Transverse colon (tissue), 4 donors: Measurements from ENCODE around the gene DLGAP1. TPM values are rescaled to one million over a fixed set of nuclear protein-coding genes. Genes with fewer than 3 reads are reported as not detected.

Experiments used
- DNase-seq: peaks from one replicate; pipeline ENCODE4 v3.0.0-alpha.2; 2019
- H3K27ac ChIP-seq, 4 donors: fragments of 200-600 bp; sonication (generic); 2 replicates each; pipeline ENCODE4 v1.5.1; 2016 to 2018; ENCODE audit warnings: inconsistent platforms in 4 of 4
- H3K27me3 ChIP-seq: fragments of 200-600 bp; sonication (generic); 2 replicates; pipeline ENCODE4 v1.5.1; 2017; ENCODE audit warnings: inconsistent platforms
- H3K36me3 ChIP-seq, 4 donors: fragments of 200-600 bp; sonication (generic); 2 replicates each; pipeline ENCODE4 v1.5.1; 2017 to 2019; ENCODE audit warnings: inconsistent platforms in 4 of 4
- H3K4me1 ChIP-seq, 4 donors: fragments of 200-600 bp; sonication (generic); 2 replicates each; pipeline ENCODE4 v1.5.1; 2017 to 2020; ENCODE audit warnings: inconsistent platforms in 4 of 4
- H3K4me3 ChIP-seq, 4 donors: fragments of 200-600 bp; sonication (generic); 1 replicate in 1 of 4; 2 replicates in 3 of 4; pipeline versions ENCODE4 v1.5.1 to v1.6.1; 2017 to 2019; ENCODE audit warnings: inconsistent platforms in 4 of 4
- H3K9me3 ChIP-seq, 2 donors: fragments of 200-600 bp; sonication (generic); 2 replicates each; pipeline ENCODE4 v1.5.1; 2017 to 2019; ENCODE audit warnings: inconsistent platforms in 2 of 2
- EP300 ChIP-seq: sonication (generic); formaldehyde crosslinking; IDR thresholded peaks from one replicate; pipeline ENCODE4 v1.6.1; 2017; ENCODE audit warnings: antibody characterized with exemption, low read depth
- POLR2A ChIP-seq: fragments of 450-650 bp; IDR thresholded peaks from one replicate; pipeline ENCODE4 v1.6.1; 2016; ENCODE audit warnings: antibody characterized with exemption, mild to moderate bottlenecking, moderate library complexity
- POLR2AphosphoS5 ChIP-seq, 3 donors: sonication (generic); formaldehyde crosslinking; IDR thresholded peaks; one replicate each; pipeline ENCODE4 v1.6.1; 2016; ENCODE audit warnings: antibody characterized with exemption in 3 of 3
- WGBS, 2 donors: methylation state at CpG; one replicate each; pipeline ENCODE4 v1.1.5; 2018; ENCODE audit warnings: low coverage in 1 of 2; 5-methylcytosine and 5-hydroxymethylcytosine counted together
- in situ Hi-C, 4 donors: fragments of 200-750 bp; cut with MboI; loops; one replicate each; pipeline versions ENCODE4 v1.15.0 to v1.15.1; 2017; ENCODE audit warnings: low sequenced_read_pairs in 3 of 4, low pct_ligation_motif_present in 1 of 4, low pct_unique_long_range_greater_than_20kb in 1 of 4
- intact Hi-C: fragments of 100-400 bp; cut with DNase I; formaldehyde crosslinking; loops from one replicate; pipeline ENCODE4 v1.15.1; 2023; ENCODE audit warnings: low total_unique reads
- total RNA-seq, 4 donors: library from RNA; depleted of rRNA; stranded (reverse); fragments of >200 nt; gene quantifications; one replicate each; pipeline ENCODE4 v1.1.0, GENCODE V29; 2016
- TF ChIP-seq, protein P1 (sequence below), 5 experiments: fragments of 200-600 bp in 3 of 5; fragments of 450-650 bp in 2 of 5; sonication (generic) in 3 of 5; IDR thresholded peaks; 1 replicate in 2 of 5; 2 replicates in 3 of 5; pipeline ENCODE4 v1.5.1; 2016 to 2017; ENCODE audit warnings: antibody characterized with exemption in 5 of 5, inconsistent platforms in 3 of 5, mild to moderate bottlenecking in 2 of 5, moderate library complexity in 1 of 5

DLGAP1 gene
- total RNA-seq, 4 donors from 2014 or later = 2.7 to 7.2 (median 3.3) TPM

DNA sequence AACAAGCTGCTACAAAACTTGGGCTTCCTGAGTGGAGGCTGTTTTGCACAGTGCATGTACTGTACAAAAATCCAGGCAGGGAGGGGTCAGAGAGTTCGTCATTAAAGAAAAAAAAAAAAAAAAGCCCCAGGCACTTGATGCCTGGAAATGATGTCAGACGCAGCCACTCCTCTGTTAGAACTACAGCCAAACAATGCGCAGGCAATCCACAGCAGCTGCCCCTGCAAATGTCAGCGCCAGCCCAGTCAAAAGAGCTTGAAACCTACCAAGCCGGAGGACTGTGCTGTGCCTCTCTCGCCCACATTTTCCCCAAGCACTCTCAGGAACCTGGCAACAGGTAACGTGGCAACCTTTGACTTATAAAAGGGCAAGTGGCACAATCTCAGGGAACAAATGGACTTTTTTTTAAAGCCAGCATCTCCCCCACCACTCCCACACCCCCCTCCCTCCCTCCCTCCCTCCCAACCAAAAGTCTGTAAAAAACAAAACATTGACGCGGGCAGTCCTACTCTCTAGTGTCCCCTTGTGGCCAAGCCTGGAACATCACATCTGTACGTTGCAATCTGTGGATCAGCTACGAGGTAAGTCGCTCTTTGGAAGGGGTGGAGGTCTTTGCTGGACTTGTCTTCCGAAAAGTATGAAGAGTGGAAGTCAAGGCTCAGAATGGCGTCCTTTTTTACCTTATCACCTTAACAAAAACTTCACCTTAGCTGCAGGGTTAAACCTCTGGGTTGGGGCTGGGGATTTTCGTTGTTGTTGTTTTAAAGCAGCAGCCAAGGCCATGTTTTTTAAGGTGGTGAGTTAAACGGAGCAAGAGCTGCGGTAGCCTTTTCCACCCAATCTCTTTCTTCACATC lies 861.0 kb downstream of the DLGAP1 start:
- H3K36me3 ChIP-seq = no peaks in the 10 kb centered on the region
- in situ Hi-C loops = loop anchor here (10.0 to 25.0 kb wide), 4 partner anchors 71 to 307 kb away; partner anchors contain the start of gene TGIF1 (in 1 of the 4)
- TF ChIP-seq EP300 (peak; percentile 59), POLR2AphosphoS5 (IDR thresholded peaks at IDR 0.05) (peak; percentile 81 to 97 (median 95)), POLR2A (peak; percentile 80)
- TF ChIP-seq, protein P1, sequence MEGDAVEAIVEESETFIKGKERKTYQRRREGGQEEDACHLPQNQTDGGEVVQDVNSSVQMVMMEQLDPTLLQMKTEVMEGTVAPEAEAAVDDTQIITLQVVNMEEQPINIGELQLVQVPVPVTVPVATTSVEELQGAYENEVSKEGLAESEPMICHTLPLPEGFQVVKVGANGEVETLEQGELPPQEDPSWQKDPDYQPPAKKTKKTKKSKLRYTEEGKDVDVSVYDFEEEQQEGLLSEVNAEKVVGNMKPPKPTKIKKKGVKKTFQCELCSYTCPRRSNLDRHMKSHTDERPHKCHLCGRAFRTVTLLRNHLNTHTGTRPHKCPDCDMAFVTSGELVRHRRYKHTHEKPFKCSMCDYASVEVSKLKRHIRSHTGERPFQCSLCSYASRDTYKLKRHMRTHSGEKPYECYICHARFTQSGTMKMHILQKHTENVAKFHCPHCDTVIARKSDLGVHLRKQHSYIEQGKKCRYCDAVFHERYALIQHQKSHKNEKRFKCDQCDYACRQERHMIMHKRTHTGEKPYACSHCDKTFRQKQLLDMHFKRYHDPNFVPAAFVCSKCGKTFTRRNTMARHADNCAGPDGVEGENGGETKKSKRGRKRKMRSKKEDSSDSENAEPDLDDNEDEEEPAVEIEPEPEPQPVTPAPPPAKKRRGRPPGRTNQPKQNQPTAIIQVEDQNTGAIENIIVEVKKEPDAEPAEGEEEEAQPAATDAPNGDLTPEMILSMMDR (IDR thresholded peaks at IDR 0.05) = peak; percentile 91 to 96 (median 95)
- peak; percentile 92 for DNase-seq
- 0% methylated on average over 5 to 17 of the region's 17 CpGs for WGBS, 2 donors
- intact Hi-C loops = loop anchor here (2.0 kb wide), 1 partner anchor 143 kb away; the partner anchor contains the start of gene TGIF1
- peak overlapping the region; percentile 96 to 99 (median 98) for H3K27ac ChIP-seq
- peaks cover 22 to 47% (median 42%) of the 10 kb centered on the region in 4 donors for H3K4me1 ChIP-seq
- H3K27me3 ChIP-seq = no peaks in the 10 kb centered on the region
- H3K9me3 ChIP-seq = no peaks in the 10 kb centered on the region
- H3K4me3 ChIP-seq = peak overlapping the region; percentile 20 to 45 (median 37)

DNA sequence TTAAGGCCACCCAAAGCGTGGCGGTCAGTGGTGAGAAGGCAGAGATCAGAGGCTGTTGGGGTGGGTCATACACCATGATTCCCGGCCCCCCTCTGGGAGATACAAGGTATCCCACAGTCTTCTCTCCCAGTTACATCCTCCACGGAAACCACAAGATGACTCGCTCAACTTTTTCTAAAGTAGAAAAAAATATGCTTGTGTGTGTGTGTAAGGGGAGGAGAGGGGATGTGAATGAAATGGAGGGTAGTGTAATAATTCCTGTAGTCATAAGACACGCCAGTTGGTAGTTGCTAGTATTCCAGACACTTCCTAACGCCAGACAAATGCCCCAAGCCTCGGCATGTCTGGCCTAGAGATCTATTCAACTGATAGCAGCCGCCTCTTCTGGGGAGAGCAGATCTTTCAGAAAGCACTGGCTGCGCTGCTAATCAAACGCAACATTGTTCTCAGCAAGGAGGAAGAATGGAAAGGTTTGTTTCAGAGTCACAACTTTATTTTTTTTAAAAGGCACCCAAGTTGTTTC lies 861.7 kb downstream of the DLGAP1 start:
- no peaks in the 10 kb centered on the region for H3K9me3 ChIP-seq
- H3K4me1 ChIP-seq = peaks cover 22 to 47% (median 42%) of the 10 kb centered on the region in 4 donors
- no peaks in the 10 kb centered on the region for H3K36me3 ChIP-seq
- H3K27me3 ChIP-seq = no peaks in the 10 kb centered on the region
- TF ChIP-seq EP300 (no peak), POLR2AphosphoS5 (IDR thresholded peaks at IDR 0.05) (no peak), POLR2A (no peak)
- TF ChIP-seq, protein P1 (IDR thresholded peaks at IDR 0.05) = no peak
- peak overlapping the region in 3 of 4 donors; percentile 20 to 45 (median 35) for H3K4me3 ChIP-seq
- peak overlapping the region; percentile 96 to 99 (median 98) for H3K27ac ChIP-seq
- intact Hi-C loops (no loop called here), in situ Hi-C loops (loop anchor here (10.0 to 25.0 kb wide), 4 partner anchors 71 to 306 kb away; partner anchors contain the start of gene TGIF1 (in 1 of the 4))
- WGBS, 2 donors = 19 to 22% methylated on average over 10 to 11 of the region's 11 CpGs
- no peak for DNase-seq

DNA sequence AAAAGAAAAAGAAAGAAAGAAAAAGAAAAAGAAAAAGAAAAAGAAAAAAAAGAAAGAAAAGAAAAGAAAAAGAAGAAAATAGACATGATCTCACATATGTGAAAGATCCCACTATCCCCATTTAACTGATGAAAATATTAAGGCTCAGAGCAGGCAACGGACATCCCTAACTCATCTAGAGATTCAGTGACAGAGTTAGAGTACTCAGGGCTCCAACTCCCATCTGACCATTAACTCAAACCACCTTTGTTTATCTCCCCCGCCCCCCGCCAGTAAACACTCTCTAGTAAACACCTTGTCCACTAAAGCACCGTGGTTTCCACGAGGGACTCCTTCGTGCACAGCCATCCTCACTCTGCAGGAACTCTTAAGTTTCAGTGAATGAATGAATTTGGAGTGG lies 862.2 kb downstream of the DLGAP1 start:
- in situ Hi-C loops = loop anchor here (10.0 to 25.0 kb wide), 4 partner anchors 72 to 306 kb away; partner anchors contain the start of gene TGIF1 (in 1 of the 4)
- H3K36me3 ChIP-seq = no peaks in the 10 kb centered on the region
- WGBS, 2 donors = 47 to 69% methylated on average over 3 to 6 of the region's 6 CpGs
- no peak overlapping the region for H3K4me3 ChIP-seq
- H3K9me3 ChIP-seq = no peaks in the 10 kb centered on the region
- TF ChIP-seq EP300 (no peak), POLR2A (no peak), POLR2AphosphoS5 (IDR thresholded peaks at IDR 0.05) (no peak)
- TF ChIP-seq, protein P1 (IDR thresholded peaks at IDR 0.05) = no peak
- intact Hi-C loops = no loop called here
- DNase-seq = no peak
- peak overlapping the region; percentile 96 to 99 (median 98) for H3K27ac ChIP-seq
- no peaks in the 10 kb centered on the region for H3K27me3 ChIP-seq
- peaks cover 22 to 45% (median 42%) of the 10 kb centered on the region in 4 donors for H3K4me1 ChIP-seq

DNA sequence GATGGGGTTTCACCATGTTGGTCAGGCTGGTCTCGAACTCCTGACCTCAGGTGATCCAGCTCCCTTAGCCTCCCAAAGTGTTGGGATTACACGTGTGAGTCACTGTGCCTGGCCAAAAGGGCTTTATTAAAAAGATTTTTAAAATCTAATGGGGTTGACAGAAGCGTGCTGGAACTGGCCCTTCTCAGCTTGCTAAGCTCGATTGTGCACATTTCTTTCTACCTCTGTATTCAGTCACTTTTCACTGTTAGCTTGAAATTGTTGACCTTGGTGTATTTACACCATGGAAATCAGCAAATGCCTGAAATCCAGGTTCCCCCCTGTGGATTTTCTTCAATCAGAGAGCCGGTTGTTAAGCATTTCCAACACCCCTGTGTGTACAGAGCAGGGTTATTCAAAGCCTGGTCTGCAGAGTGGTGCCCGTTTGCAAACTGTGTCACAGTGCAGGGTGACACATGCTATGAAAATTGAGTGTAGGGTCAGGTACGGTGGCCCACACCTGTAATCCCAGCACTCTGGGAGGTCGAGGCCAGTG lies 864.9 kb downstream of the DLGAP1 start:
- TF ChIP-seq POLR2AphosphoS5 (IDR thresholded peaks at IDR 0.05) (no peak), EP300 (no peak), POLR2A (no peak)
- TF ChIP-seq, protein P1 (IDR thresholded peaks at IDR 0.05) = no peak
- intact Hi-C loops = no loop called here

More for the DNA sequence above, 864.9 kb downstream of the DLGAP1 start:
- Histone ChIP-seq H3K27me3 (no peaks in the 10 kb centered on the region), H3K36me3 (no peaks in the 10 kb centered on the region), H3K4me1 (peaks cover 12 to 22% (median 20%) of the 10 kb centered on the region in 4 donors), H3K9me3 (no peaks in the 10 kb centered on the region), H3K27ac (no peak overlapping the region), H3K4me3 (no peak overlapping the region)
- in situ Hi-C loops = loop anchor here (10.0 to 25.0 kb wide), 4 partner anchors 75 to 303 kb away; partner anchors contain the start of gene TGIF1 (in 1 of the 4)
- WGBS, 2 donors = 83 to 88% methylated on average over 5 to 8 of the region's 8 CpGs
- no peak for DNase-seq
